Esophagus squamous epithelium (tissue), 4 donors: ENCODE data around the gene DLG4.

ENCODE experiments used
- POLR2A ChIP-seq, 4 donors: fragments of 450-650 bp; IDR thresholded peaks; one replicate each; pipeline ENCODE4 v1.6.1; 2017; ENCODE audit warnings: antibody characterized with exemption in 4 of 4, mild to moderate bottlenecking in 4 of 4, moderate library complexity in 3 of 4
- TF ChIP-seq, protein P1 (sequence below), 6 experiments: fragments of 450-650 bp in 4 of 6; fragments of 200-600 bp in 2 of 6; sonication (generic) in 2 of 6; IDR thresholded peaks; one replicate each; pipeline ENCODE4 v1.5.1; 2016 to 2019; ENCODE audit warnings: antibody characterized with exemption in 6 of 6, mild to moderate bottlenecking in 4 of 6, moderate library complexity in 4 of 6

DNA sequence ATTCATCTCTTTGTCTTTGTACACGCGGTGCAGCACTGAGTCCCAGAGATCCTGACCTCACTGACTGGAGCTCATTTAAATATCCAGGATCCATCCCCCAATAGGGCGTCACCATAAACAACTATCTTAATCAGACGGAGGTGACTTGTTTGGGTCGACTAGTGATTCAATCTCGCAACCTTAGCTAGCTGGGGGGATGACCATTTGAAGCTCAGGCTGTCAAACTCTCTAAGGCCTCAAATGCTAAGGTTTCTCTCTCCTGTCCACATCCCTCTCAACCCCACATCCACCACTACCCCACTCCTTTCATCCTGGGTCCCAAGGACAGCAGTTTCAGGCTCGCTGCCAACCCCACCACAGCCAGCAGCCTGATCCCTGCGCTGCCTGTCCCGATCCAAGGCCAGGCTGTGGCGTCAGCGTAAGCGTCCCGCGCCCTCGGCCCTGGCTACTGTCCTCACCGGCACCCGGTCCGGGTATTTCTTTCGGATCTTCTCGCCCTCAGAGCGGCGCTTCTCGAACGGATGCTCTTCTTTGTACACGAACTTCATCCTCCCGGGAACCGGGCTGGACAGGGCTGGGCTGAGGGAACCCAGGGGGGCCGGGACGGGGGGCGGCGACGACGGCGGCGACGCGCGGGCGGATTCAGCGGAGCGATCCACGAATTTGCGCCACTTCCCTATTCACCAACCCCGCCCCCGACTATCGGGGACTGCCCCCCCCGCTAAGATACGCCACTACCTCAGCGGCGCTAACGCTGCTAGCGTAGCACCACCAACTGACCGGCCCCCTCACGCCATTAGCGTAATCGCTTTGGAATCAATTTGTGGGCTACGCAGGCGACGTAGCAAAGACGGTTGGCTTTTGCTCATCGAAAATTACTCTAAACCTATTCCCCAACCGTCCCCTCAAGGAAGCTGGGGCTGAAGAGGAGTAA is 22.4 kb upstream of the DLG4 start, which contains the start of gene GABARAP:
- TF ChIP-seq, protein P1, sequence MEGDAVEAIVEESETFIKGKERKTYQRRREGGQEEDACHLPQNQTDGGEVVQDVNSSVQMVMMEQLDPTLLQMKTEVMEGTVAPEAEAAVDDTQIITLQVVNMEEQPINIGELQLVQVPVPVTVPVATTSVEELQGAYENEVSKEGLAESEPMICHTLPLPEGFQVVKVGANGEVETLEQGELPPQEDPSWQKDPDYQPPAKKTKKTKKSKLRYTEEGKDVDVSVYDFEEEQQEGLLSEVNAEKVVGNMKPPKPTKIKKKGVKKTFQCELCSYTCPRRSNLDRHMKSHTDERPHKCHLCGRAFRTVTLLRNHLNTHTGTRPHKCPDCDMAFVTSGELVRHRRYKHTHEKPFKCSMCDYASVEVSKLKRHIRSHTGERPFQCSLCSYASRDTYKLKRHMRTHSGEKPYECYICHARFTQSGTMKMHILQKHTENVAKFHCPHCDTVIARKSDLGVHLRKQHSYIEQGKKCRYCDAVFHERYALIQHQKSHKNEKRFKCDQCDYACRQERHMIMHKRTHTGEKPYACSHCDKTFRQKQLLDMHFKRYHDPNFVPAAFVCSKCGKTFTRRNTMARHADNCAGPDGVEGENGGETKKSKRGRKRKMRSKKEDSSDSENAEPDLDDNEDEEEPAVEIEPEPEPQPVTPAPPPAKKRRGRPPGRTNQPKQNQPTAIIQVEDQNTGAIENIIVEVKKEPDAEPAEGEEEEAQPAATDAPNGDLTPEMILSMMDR (IDR thresholded peaks at IDR 0.05), result no peak
- peak in 2 of 4 donors; percentile 37 to 77 for TF ChIP-seq POLR2A (IDR thresholded peaks at IDR 0.05)
